Panc1 (cell line): ENCODE measurements around the gene NUTF2.

ENCODE experiments used
- CTCF ChIP-seq: fragments of 450-650 bp; IDR thresholded peaks from 2 replicates; pipeline ENCODE4 v1.5.1; 2017; ENCODE audit warnings: mild to moderate bottlenecking
- POLR2AphosphoS5 ChIP-seq: IDR thresholded peaks from 2 replicates; pipeline ENCODE4 v1.6.1; 2012; ENCODE audit warnings: mild to moderate bottlenecking, low read depth, low read length, moderate library complexity
- REST ChIP-seq, 2 experiments: IDR thresholded peaks; 2 replicates each; pipeline ENCODE4 v1.6.1; 2011 to 2012; ENCODE audit warnings: low read depth in 2 of 2, control low read depth in 1 of 2, low read length in 1 of 2, mild to moderate bottlenecking in 1 of 2, moderate library complexity in 1 of 2; ENCODE audit not compliant: insufficient read depth in 1 of 2

GRCh38 chr16:67843343-67843765 lies 3.4 kb upstream of the NUTF2 start:
- TF ChIP-seq POLR2AphosphoS5 (no peak), CTCF (no peak), REST (IDR thresholded peaks at IDR 0.05; ENCODE audit: insufficient read depth in 1 of 2, low read depth in 2 of 2, low read length in 1 of 2) (no peak)
